Measurements from ENCODE around the gene HSPA12A. TPM values are rescaled to one million over a fixed set of nuclear protein-coding genes. Genes with fewer than 3 reads are reported as not detected.

Gene HSPA12A
- total RNA-seq, 2 donors from 2014 or later = 13.9 to 15.4 TPM

GRCh38 chr10:116629340-116629739 lies 113.0 kb downstream of the HSPA12A start:
- no peak overlapping the region for H3K27ac ChIP-seq (ENCODE audit: low read depth, low read length)
- 68 to 79% methylated on average over 3 to 4 of the region's 4 CpGs for WGBS, 2 experiments (ENCODE audit: insufficient coverage in 1 of 2, insufficient read length in 1 of 2)
- DNase-seq = peak; percentile 72

GRCh38 chr10:116627386-116627933 lies 114.9 kb downstream of the HSPA12A start:
- H3K27me3 Mint-ChIP-seq (ENCODE audit: insufficient read depth) = peaks cover 11% of the 10 kb centered on the region
- H3K9ac ChIP-seq (ENCODE audit: extremely low read depth, low read length, poor library complexity, severe bottlenecking) = no peak overlapping the region

More at GRCh38 chr10:116629340-116629739, 113.0 kb downstream of the HSPA12A start:
- Mint-ChIP-seq H3K36me3 (ENCODE audit: low read depth) (no peaks in the 10 kb centered on the region), H3K4me3 (no peak overlapping the region), H3K4me1 (peaks cover 14% of the 10 kb centered on the region), H3K27ac (peak overlapping the region; percentile 94), H3K9me3 (no peaks in the 10 kb centered on the region), H3K27me3 (ENCODE audit: insufficient read depth) (peaks cover 11% of the 10 kb centered on the region)
- TF ChIP-seq CTCF (conservative IDR thresholded peaks at IDR 0.05) = peak; percentile 38
- Histone ChIP-seq H3K4me1 (ENCODE audit: control insufficient read depth, insufficient read depth, low read length) (peaks cover 3% of the 10 kb centered on the region), H3K9me3 (ENCODE audit: control insufficient read depth, low read length) (no peaks in the 10 kb centered on the region), H3K9ac (ENCODE audit: extremely low read depth, low read length, poor library complexity, severe bottlenecking) (no peak overlapping the region), H3K4me3 (ENCODE audit: low read length) (no peak overlapping the region), H3K36me3 (ENCODE audit: control insufficient read depth, insufficient read depth, low read length) (no peaks in the 10 kb centered on the region), H3K27me3 (ENCODE audit: control insufficient read depth, insufficient read depth, low read length, poor library complexity, severe bottlenecking) (no peaks in the 10 kb centered on the region)

GRCh38 chr10:116626815-116627214 lies 115.6 kb downstream of the HSPA12A start:
- Histone ChIP-seq H3K4me3 (ENCODE audit: low read length) (no peak overlapping the region), H3K36me3 (ENCODE audit: control insufficient read depth, insufficient read depth, low read length) (no peaks in the 10 kb centered on the region), H3K4me1 (ENCODE audit: control insufficient read depth, insufficient read depth, low read length) (peaks cover 3% of the 10 kb centered on the region), H3K27me3 (ENCODE audit: control insufficient read depth, insufficient read depth, low read length, poor library complexity, severe bottlenecking) (no peaks in the 10 kb centered on the region), H3K27ac (ENCODE audit: low read depth, low read length) (no peak overlapping the region), H3K9ac (ENCODE audit: extremely low read depth, low read length, poor library complexity, severe bottlenecking) (no peak overlapping the region), H3K9me3 (ENCODE audit: control insufficient read depth, low read length) (no peaks in the 10 kb centered on the region)
- 88 to 90% methylated on average over 9 of the region's 9 CpGs for WGBS, 2 experiments (ENCODE audit: insufficient coverage in 1 of 2, insufficient read length in 1 of 2)
- H3K4me3 Mint-ChIP-seq = no peak overlapping the region
- H3K9me3 Mint-ChIP-seq = no peaks in the 10 kb centered on the region
- no peaks in the 10 kb centered on the region for H3K36me3 Mint-ChIP-seq (ENCODE audit: low read depth)
- DNase-seq = no peak
- TF ChIP-seq CTCF (conservative IDR thresholded peaks at IDR 0.05) = no peak
- no peak overlapping the region for H3K27ac Mint-ChIP-seq
- H3K4me1 Mint-ChIP-seq = peaks cover 14% of the 10 kb centered on the region
- peaks cover 13% of the 10 kb centered on the region for H3K27me3 Mint-ChIP-seq (ENCODE audit: insufficient read depth)

More at GRCh38 chr10:116627386-116627933, 114.9 kb downstream of the HSPA12A start:
- H3K27ac ChIP-seq (ENCODE audit: low read depth, low read length) = no peak overlapping the region
- DNase-seq = peak; percentile 91
- Mint-ChIP-seq H3K9me3 (no peaks in the 10 kb centered on the region), H3K27ac (no peak overlapping the region), H3K4me1 (peaks cover 14% of the 10 kb centered on the region), H3K36me3 (ENCODE audit: low read depth) (no peaks in the 10 kb centered on the region), H3K4me3 (peak overlapping the region; percentile 32)
- peak; percentile 81 for TF ChIP-seq CTCF (conservative IDR thresholded peaks at IDR 0.05)
- H3K9me3 ChIP-seq (ENCODE audit: control insufficient read depth, low read length) = no peaks in the 10 kb centered on the region
- H3K36me3 ChIP-seq (ENCODE audit: control insufficient read depth, insufficient read depth, low read length) = no peaks in the 10 kb centered on the region
- H3K4me3 ChIP-seq (ENCODE audit: low read length) = no peak overlapping the region
- WGBS, 2 experiments (ENCODE audit: insufficient coverage in 1 of 2, insufficient read length in 1 of 2) = 42 to 80% methylated on average over 1 to 49 of the region's 49 CpGs
- H3K27me3 ChIP-seq (ENCODE audit: control insufficient read depth, insufficient read depth, low read length, poor library complexity, severe bottlenecking) = no peaks in the 10 kb centered on the region
- peaks cover 3% of the 10 kb centered on the region for H3K4me1 ChIP-seq (ENCODE audit: control insufficient read depth, insufficient read depth, low read length)

All from endodermal cell (in vitro differentiated cells).